AG09319 (cell line): ENCODE measurements around the gene HDGFL2.

Experiments used
- DNase-seq: peaks from one replicate; pipeline ENCODE4 v3.0.0-alpha.2; 2010; ENCODE audit warnings: low read depth; ENCODE audit errors: extremely low read depth
- TF ChIP-seq, protein P1 (sequence below): IDR thresholded peaks from 2 replicates; pipeline ENCODE4 v1.5.1; 2011; ENCODE audit warnings: low read depth, mild to moderate bottlenecking, inconsistent platforms, low read length, moderate library complexity

HDGFL2 gene

GRCh38 chr19:4493104-4493928 is 21.2 kb downstream of the HDGFL2 start:
- TF ChIP-seq, protein P1, sequence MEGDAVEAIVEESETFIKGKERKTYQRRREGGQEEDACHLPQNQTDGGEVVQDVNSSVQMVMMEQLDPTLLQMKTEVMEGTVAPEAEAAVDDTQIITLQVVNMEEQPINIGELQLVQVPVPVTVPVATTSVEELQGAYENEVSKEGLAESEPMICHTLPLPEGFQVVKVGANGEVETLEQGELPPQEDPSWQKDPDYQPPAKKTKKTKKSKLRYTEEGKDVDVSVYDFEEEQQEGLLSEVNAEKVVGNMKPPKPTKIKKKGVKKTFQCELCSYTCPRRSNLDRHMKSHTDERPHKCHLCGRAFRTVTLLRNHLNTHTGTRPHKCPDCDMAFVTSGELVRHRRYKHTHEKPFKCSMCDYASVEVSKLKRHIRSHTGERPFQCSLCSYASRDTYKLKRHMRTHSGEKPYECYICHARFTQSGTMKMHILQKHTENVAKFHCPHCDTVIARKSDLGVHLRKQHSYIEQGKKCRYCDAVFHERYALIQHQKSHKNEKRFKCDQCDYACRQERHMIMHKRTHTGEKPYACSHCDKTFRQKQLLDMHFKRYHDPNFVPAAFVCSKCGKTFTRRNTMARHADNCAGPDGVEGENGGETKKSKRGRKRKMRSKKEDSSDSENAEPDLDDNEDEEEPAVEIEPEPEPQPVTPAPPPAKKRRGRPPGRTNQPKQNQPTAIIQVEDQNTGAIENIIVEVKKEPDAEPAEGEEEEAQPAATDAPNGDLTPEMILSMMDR = no peak
- no peak for DNase-seq

GRCh38 chr19:4493929-4494690 is 22.0 kb downstream of the HDGFL2 start:
- no peak for DNase-seq
- TF ChIP-seq, protein P1 = no peak

- no peak for DNase-seq
- TF ChIP-seq, protein P1 = no peak
Observed at GRCh38 chr19:4494691-4495064, 22.6 kb downstream of the HDGFL2 start.

- TF ChIP-seq, protein P1 = no peak; the same call in 1 of the 2 replicates
- no peak for DNase-seq
Observed at GRCh38 chr19:4495471-4495870, 23.4 kb downstream of the HDGFL2 start.

GRCh38 chr19:4496304-4496703 is 24.2 kb downstream of the HDGFL2 start:
- TF ChIP-seq, protein P1 = no peak

DNA sequence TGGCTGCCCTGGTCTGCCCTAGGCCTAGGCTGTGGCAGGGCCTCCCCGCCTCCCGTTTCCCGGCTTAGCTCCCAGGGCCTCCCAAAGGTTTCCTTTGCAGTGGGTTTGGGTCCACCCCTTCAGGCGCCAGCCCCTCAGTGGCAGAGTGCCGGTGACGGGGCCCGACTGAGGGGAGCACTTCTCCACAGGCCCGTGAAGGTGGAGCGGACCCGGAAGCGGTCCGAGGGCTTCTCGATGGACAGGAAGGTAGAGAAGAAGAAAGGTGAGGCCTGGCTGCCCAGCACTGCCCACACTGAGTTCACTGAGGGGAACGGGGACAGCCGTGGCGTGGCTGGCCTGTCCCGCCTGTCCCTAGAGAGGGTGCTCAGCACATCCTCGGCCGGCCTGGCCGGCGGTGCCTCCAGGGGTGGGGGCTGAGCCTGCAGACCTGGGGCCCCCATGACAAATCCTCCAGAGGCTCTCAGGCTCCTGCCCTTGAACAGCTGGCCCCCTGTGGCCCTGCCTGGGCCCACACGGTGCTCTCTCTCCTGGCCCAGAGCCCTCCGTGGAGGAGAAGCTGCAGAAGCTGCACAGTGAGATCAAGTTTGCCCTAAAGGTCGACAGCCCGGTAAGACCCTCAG is 25.8 kb downstream of the HDGFL2 start:
- DNase-seq = no peak
- TF ChIP-seq, protein P1 = no peak

More at GRCh38 chr19:4496304-4496703, 24.2 kb downstream of the HDGFL2 start:
- no peak for DNase-seq
